GM11168 (cell line): ENCODE measurements around the gene ANKRD17.

Source experiments
- in situ Hi-C: fragments of 300-500 bp; cut with MboI; formaldehyde crosslinking; loops from one replicate; pipeline ENCODE4 v1.12.0; 2022; ENCODE audit warnings: low sequenced_read_pairs; ENCODE audit not compliant: unreplicated experiment

ANKRD17 gene

DNA sequence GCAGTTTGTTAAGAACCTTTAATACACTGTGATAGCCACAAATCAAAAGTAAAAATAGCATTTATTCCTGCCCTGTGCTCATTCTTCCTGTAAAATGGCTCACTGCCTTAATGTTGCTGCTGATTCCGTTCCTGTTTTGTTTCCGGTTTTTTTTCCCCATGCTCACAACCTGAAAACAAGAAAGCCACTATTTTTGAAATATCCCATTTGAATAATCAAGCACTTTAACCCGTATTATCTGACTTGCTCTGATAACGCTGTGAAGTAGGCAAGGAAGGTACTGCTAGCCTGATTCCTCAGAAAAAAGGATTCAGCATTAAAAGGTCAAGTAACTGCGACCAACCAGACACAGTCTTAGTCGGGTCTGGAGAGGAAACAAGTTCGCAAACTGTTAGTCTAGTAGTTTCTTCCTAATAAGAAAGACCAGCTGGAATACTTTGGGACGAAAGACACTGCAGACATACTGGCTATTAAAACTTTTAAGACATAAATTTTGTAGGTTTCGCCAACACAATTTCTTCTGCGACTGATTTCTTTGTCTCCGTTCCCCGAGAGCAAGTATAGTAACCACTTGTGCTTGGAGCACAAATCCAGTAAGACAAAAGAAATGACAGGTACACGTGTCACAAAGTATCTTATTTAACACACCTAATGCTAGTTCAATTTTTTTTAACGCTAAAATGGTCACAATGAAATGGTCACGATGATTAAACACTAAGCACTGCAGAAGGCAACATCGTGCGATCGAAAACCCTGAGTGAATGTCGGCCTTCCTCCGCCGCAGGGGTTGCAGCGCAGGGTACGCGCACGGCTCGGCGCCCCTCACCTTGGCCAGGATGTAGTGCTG lies 189.9 kb downstream of the ANKRD17 start:
- in situ Hi-C loops, result no loop called here

DNA sequence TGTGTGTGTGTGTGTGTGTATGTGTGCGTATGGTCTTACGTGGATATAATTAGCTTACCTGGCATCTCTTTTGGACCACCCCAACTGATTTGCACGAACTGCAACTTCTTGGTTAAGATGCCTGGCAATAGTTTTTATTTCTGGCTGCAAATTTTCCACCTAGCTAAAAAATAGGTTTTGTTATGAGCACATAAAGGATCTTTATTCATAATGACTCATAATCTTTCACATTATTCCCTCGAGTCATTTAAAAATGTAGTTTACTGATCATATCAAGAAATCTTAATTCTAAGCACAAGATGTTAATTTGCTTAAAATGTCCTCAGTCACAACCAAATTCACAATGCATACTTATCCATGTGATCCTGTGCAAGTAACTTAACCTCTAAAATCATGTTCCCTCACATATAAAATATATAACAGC lies 190.6 kb downstream of the ANKRD17 start:
- in situ Hi-C loops, result no loop called here

DNA sequence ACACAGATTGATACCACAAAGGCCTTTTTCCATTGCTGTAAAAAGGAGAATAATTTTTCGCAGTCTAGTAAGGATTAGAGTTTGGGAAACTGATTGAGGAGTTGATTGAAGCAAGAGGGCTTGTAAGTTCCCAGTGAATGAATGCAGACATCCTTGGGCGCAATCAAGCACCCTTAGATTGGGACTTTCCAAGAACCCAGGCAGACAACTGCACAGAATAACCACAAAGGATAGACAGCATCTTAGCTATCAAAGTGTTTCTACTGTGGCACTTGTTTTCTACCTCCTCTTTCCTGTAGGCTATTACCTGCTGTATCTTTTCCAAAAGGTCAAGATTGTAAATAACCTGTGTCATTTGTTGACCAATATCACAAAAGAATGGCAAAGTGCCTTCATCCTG lies 191.7 kb downstream of the ANKRD17 start:
- in situ Hi-C loops, result no loop called here

DNA sequence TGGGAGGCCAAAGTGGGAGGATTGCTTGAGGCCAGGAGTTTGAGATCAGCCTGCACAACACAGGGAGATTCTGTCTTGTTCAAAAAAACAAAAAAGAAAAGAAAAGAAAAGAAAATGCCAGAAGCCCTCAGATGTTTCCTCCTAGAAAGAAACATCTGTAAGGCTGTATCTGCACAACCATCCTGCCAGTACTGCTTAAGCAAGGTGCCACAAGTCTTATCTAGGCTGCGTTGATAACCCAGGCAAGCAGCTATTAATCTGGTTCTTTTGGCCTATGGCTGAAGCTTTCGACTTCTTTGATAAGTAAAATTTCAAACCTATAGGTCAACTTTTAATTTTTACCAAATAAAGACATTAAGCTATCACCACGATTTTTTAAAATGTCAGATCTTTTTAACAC lies 192.2 kb downstream of the ANKRD17 start:
- in situ Hi-C loops, result no loop called here

- in situ Hi-C loops, result no loop called here
Observed at GRCh38 chr4:73064536-73064935, 194.1 kb downstream of the ANKRD17 start.

DNA sequence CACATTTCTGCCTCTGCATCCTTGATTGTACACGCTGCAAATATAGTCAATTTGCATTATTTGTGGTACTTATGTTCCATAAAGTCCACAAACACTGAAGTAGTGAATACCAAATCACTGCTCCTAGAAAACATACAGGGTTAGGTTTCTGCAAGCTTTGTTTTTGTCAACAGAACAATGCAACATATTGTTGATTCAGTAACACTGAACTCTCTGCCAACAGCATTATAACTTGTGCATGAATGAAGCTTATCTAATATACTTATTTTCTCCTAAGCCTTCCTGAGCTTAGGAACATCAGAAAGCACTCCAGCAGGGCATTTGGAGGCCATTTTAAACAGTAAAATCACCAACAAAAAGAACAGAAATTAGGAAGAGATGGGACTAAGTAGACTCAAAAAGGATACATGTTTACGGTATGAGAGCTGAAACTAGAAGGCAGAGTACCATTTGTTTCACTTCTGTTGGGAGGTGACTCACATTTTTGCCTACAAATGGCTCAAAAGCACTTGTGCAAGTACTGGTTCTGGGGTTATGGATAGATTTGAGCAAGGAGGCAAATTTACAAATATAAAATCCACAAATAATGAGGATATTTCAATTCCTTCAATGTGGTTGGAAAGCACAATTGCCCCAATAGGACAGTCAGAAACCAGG lies 203.2 kb downstream of the ANKRD17 start:
- in situ Hi-C loops, result no loop called here

DNA sequence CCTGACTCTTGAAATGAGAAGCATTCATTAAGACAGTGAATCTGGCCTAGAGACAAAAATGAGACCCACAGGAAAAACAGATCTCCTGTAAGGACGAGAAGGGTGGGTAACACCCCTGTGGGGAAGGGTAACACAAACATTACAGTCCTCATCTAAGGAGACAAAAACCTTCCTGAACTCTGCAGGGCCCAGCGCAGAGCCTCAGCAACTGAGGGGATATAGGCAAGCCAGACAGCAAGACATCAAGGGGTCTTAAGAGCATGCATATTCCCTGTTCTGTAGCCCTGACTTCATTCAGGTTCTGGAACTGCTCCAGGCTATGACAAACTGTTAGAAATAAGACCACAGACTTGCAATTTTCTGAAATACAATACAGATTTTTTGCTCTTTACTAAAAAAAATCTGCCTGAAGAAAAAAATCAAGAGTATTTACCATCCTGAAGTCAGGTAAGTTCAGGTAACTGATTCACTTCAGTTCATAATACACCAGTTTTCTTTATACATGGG lies 204.6 kb downstream of the ANKRD17 start:
- in situ Hi-C loops, result no loop called here

DNA sequence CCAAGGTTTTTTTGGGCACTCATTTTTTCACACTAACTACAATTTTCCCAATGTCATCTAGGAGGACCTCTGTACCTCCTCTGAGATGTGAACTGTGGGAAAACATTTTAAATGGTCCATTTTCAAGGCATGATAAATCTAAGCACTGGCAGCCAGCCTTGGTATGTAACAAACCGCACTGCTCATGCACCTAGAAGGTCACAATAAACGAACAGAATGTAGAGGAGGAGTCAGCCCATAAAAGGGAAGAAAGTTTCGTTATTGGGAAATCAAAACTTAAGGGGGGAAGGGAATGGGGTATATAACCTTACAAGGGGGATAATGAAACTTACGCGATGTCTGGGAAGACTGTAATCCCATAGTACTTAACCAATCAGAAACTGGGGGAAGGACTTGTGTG lies 205.5 kb downstream of the ANKRD17 start:
- in situ Hi-C loops, result no loop called here

GRCh38 chr4:73051625-73052024 lies 207.0 kb downstream of the ANKRD17 start:
- in situ Hi-C loops, result no loop called here

DNA sequence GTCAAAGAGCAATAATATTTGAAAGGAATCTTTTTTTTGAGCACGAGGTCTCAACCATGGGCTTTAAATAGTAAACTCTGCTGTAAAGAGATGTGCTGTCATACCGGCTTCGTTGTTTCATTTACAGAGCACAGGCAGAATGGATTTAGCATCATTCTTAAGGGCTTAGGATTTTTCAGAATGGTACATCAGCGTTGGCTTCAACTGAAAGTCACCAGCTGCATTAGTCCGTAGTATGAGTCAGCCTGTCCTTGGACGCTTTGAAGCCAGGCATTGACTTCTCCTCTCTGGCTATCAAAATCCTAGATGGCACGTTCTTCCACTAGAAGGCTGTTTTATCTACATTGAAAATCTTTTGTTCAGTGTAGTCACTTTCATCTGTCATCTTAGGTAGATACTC lies 212.7 kb downstream of the ANKRD17 start:
- in situ Hi-C loops, result no loop called here

GRCh38 chr4:73037057-73037456 lies 221.5 kb downstream of the ANKRD17 start:
- in situ Hi-C loops, result no loop called here

- in situ Hi-C loops, result no loop called here
Observed at GRCh38 chr4:73036123-73036522, 222.5 kb downstream of the ANKRD17 start.

DNA sequence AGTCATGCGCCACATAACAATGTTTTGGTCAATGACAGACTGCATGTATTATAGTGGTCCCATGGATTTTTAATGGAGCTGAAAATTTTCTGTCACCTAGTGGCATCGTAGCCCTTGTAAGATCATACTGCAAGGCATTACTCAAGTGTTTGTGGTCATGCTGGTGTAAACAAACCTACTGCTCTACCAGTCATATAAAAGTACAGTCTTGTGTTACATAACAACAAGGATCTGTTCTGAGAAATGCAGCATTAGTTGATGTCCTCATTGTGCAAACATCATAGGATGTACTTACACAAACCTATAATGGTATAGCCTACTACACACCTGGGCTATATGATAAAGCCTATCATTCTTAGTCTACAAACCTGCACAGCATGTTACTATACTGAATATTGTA lies 223.7 kb downstream of the ANKRD17 start:
- in situ Hi-C loops, result no loop called here

DNA sequence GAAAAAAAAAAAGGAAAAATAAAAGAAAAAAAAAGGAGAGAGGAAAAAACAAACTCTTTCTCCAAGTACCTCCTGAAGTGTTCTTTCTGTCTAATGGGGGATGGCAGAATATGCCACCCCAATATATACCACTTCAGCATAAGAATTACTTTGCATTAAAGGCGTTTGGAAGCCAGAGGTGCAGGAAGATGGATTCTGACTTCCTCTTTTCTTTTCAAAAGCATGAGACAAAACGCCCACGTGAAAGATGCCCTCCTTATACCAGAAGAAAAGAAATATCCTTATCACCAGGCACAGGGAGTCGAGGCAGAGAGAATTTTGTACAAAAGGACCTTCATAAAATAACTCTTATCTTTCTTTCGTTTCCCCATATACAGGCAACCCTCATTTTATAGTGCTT lies 230.0 kb downstream of the ANKRD17 start:
- in situ Hi-C loops, result no loop called here
